Thyroid gland (tissue), 4 donors: Measurements from ENCODE around the gene PCP4L1. TPM values are rescaled to one million over a fixed set of nuclear protein-coding genes. Genes with fewer than 3 reads are reported as not detected.
"Not testable (repeated sequence)": the region's sequence is repeated elsewhere in the genome, so short reads cannot be mapped to it uniquely, and the experiment has no call there.

ENCODE experiments used
- DNase-seq, 2 donors: peaks; one replicate each; pipeline ENCODE4 v3.0.0-alpha.2; 2019
- H3K27ac ChIP-seq, 3 donors: fragments of 200-600 bp; sonication (generic); 1 replicate in 2 of 3; 2 replicates in 1 of 3; pipeline ENCODE4 v1.5.1; 2016 to 2019; ENCODE audit warnings: mild to moderate bottlenecking in 1 of 3, moderate library complexity in 1 of 3
- H3K27me3 ChIP-seq: fragments of 200-600 bp; sonication (generic); one replicate; pipeline ENCODE4 v1.5.1; 2019
- H3K36me3 ChIP-seq, 2 donors: fragments of 200-600 bp; sonication (generic); one replicate each; pipeline ENCODE4 v1.5.1; 2016 to 2019
- H3K4me1 ChIP-seq, 2 donors: fragments of 200-600 bp; sonication (generic); one replicate each; pipeline ENCODE4 v1.5.1; 2017 to 2019
- H3K4me3 ChIP-seq, 3 donors: fragments of 200-600 bp; sonication (generic); replicated peaks in 1 of 3; 1 replicate in 2 of 3; 2 replicates in 1 of 3; pipeline ENCODE4 v1.5.1; 2016; ENCODE audit warnings: mild to moderate bottlenecking in 1 of 3
- H3K9me3 ChIP-seq: fragments of 200-600 bp; sonication (generic); one replicate; pipeline ENCODE4 v1.5.1; 2017
- CTCF ChIP-seq, 6 experiments: fragments of 200-600 bp in 3 of 6; fragments of 450-650 bp in 3 of 6; sonication (generic) in 3 of 6; IDR thresholded peaks; one replicate each; pipeline ENCODE4 v1.5.1; 2016 to 2019; ENCODE audit warnings: antibody characterized with exemption in 6 of 6, mild to moderate bottlenecking in 2 of 6, inconsistent platforms in 1 of 6, moderate library complexity in 1 of 6
- POLR2A ChIP-seq, 2 donors: fragments of 450-650 bp; IDR thresholded peaks; one replicate each; pipeline ENCODE4 v1.6.1; 2017; ENCODE audit warnings: antibody characterized with exemption in 2 of 2, mild to moderate bottlenecking in 2 of 2, moderate library complexity in 1 of 2
- WGBS, 2 donors: methylation state at CpG; one replicate each; pipeline ENCODE4 v1.1.5; 2017; 5-methylcytosine and 5-hydroxymethylcytosine counted together
- intact Hi-C: fragments of 100-400 bp; cut with DNase I; formaldehyde crosslinking; loops from one replicate; pipeline ENCODE4 v1.15.1; 2023
- total RNA-seq, 4 donors: library from RNA; depleted of rRNA; stranded (reverse); fragments of >200 nt; gene quantifications; one replicate each; pipeline ENCODE4 v1.2.3, GENCODE V29; 2016

The PCP4L1 gene
- total RNA-seq, 4 donors from 2014 or later, result 0.39 to 0.83 (median 0.61) TPM

GRCh38 chr1:161238039-161238473 is 20.5 kb upstream of the PCP4L1 start, which contains the start of gene NR1I3:
Gene NR1I3, minus strand, starts transcription at chr1:161238203. Its CDS starts 1,638 bp downstream, at chr1:161236565.
- H3K4me1 ChIP-seq, result no peaks in the 10 kb centered on the region
- no peak within 1 kb of the TSS for H3K4me3 ChIP-seq
- 70 to 72% methylated on average over 4 of the region's 4 CpGs for WGBS, 2 donors
- no peak within 1 kb of the TSS for H3K27ac ChIP-seq
- H3K9me3 ChIP-seq, result no peaks in the 10 kb centered on the region
- no peak for DNase-seq
- H3K36me3 ChIP-seq, result no peaks in the 10 kb centered on the region
- H3K27me3 ChIP-seq, result no peaks in the 10 kb centered on the region
- TF ChIP-seq POLR2A (IDR thresholded peaks at IDR 0.05) (no peak), CTCF (IDR thresholded peaks at IDR 0.05) (no peak)
- intact Hi-C loops, result no loop called here

- TF ChIP-seq CTCF (IDR thresholded peaks at IDR 0.05) (no peak), POLR2A (IDR thresholded peaks at IDR 0.05) (no peak)
- Histone ChIP-seq H3K4me3 (no peak overlapping the region), H3K27me3 (no peaks in the 10 kb centered on the region), H3K4me1 (no peaks in the 10 kb centered on the region), H3K27ac (no peak overlapping the region), H3K36me3 (no peaks in the 10 kb centered on the region), H3K9me3 (no peaks in the 10 kb centered on the region)
- intact Hi-C loops, result no loop called here
- 79 to 82% methylated on average over 3 of the region's 3 CpGs for WGBS, 2 donors
- no peak for DNase-seq
These were observed 16.9 kb upstream of the PCP4L1 start for GRCh38 chr1:161241682-161242081.

DNA sequence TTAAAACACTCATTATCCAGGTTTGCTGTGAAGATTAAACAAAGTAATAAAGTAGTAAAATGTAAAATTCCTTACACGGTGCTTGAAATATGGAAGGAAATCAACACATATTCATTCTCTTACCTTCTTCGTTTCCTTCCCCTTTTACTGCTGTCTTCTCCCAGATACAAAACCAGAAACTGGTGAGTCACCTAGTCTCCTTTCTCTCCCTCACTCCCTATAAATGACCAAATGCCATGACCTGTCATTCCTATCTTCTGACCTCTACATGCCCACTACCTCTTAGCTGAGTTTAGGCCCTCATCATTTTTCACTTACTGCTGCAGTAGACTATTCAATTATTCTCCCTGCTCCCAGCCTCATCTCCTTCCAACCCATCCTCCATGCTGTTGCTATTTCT is 16.2 kb upstream of the PCP4L1 start:
- TF ChIP-seq CTCF (IDR thresholded peaks at IDR 0.05) (no peak), POLR2A (IDR thresholded peaks at IDR 0.05) (no peak)
- WGBS, 2 donors, result 75 to 85% methylated on average over 2 of the region's 2 CpGs
- no peak for DNase-seq
- Histone ChIP-seq H3K27me3 (no peaks in the 10 kb centered on the region), H3K4me3 (no peak overlapping the region), H3K4me1 (no peaks in the 10 kb centered on the region), H3K9me3 (no peaks in the 10 kb centered on the region), H3K36me3 (no peaks in the 10 kb centered on the region), H3K27ac (no peak overlapping the region)
- intact Hi-C loops, result no loop called here

- DNase-seq, result no peak
- 79 to 93% methylated on average over 4 of the region's 4 CpGs for WGBS, 2 donors
- Histone ChIP-seq H3K4me3 (no peak overlapping the region), H3K27ac (no peak overlapping the region), H3K36me3 (no peaks in the 10 kb centered on the region), H3K4me1 (no peaks in the 10 kb centered on the region), H3K27me3 (no peaks in the 10 kb centered on the region), H3K9me3 (no peaks in the 10 kb centered on the region)
- intact Hi-C loops, result no loop called here
- TF ChIP-seq CTCF (IDR thresholded peaks at IDR 0.05), result no peak
- no peak for TF ChIP-seq POLR2A (IDR thresholded peaks at IDR 0.05)
These were observed 13.7 kb upstream of the PCP4L1 start for GRCh38 chr1:161244888-161245287.

GRCh38 chr1:161250100-161250499 is 8.4 kb upstream of the PCP4L1 start:
- H3K36me3 ChIP-seq, DNase-seq, H3K4me1 ChIP-seq, H3K9me3 ChIP-seq, H3K4me3 ChIP-seq, H3K27me3 ChIP-seq, H3K27ac ChIP-seq, intact Hi-C loops: not testable (repeated sequence)
- WGBS, 2 donors, result 69 to 70% methylated on average over 5 of the region's 5 CpGs

- H3K9me3 ChIP-seq, result no peaks in the 10 kb centered on the region
- no peak overlapping the region for H3K27ac ChIP-seq
- intact Hi-C loops, result no loop called here
- no peak overlapping the region for H3K4me3 ChIP-seq
- H3K4me1 ChIP-seq, result no peaks in the 10 kb centered on the region
- no peaks in the 10 kb centered on the region for H3K36me3 ChIP-seq
- TF ChIP-seq CTCF (IDR thresholded peaks at IDR 0.05), result no peak
- TF ChIP-seq POLR2A (IDR thresholded peaks at IDR 0.05), result no peak
- DNase-seq, result no peak
- H3K27me3 ChIP-seq, result no peaks in the 10 kb centered on the region
- 74 to 79% methylated on average over 7 of the region's 7 CpGs for WGBS, 2 donors
These were observed 7.7 kb upstream of the PCP4L1 start for GRCh38 chr1:161250829-161251228.
